Measurements from ENCODE around the gene CHML. TPM values are rescaled to one million over a fixed set of nuclear protein-coding genes. Genes with fewer than 3 reads are reported as not detected.

The CHML gene
- total and polyA plus RNA-seq, 2 experiments from 2014 or later, result 19.9 to 66.8 TPM

DNA sequence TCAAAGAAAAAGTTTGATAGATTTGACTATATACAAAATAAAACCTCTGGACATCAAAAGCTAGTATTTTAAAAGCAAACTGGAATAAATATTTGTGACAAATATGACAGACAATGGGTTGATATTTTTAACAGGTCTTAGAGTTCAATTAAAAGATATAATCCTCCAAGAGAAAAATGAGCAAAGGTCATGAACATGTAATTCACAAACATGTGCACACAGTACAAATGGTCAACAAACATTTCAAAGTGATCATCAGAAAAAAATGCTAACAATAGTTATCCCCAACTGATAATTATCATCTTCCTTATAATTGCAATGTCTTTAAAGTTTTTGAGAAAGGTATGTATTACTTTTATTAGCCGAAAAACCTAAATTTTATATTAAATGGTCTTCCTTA is 43.9 kb upstream of the CHML start:
- no peaks in the 10 kb centered on the region for H3K27me3 ChIP-seq (ENCODE audit: insufficient read depth)
- Mint-ChIP-seq H3K36me3 (ENCODE audit: low read depth) (no peaks in the 10 kb centered on the region), H3K4me3 (no peak overlapping the region), H3K27me3 (ENCODE audit: insufficient read depth, low read depth, poor library complexity) (no peaks in the 10 kb centered on the region), H3K4me1 (no peaks in the 10 kb centered on the region), H3K9me3 (no peaks in the 10 kb centered on the region), H3K27ac (no peak overlapping the region)
- no peaks in the 10 kb centered on the region for H3F3A ChIP-seq (replicated peaks; ENCODE audit: low read depth)
- no peaks in the 10 kb centered on the region; the same call in 1 of the 2 replicates for H3K9me2 ChIP-seq (ENCODE audit: insufficient read depth)
- H3K27ac ChIP-seq (ENCODE audit: low read depth), result no peak overlapping the region
- no peaks in the 10 kb centered on the region for H3K4me1 ChIP-seq (ENCODE audit: insufficient read depth)
- no peaks in the 10 kb centered on the region for H4K20me1 ChIP-seq (replicated peaks; ENCODE audit: insufficient read depth)
- ATAC-seq (no peak), DNase-seq (ENCODE audit: low spot score) (no peak)
- H3K4me3 ChIP-seq, result no peak overlapping the region
- no peaks in the 10 kb centered on the region for H3K36me3 ChIP-seq (ENCODE audit: insufficient read depth)
- no peak overlapping the region for H3K4me2 ChIP-seq
- no peak overlapping the region for H2AFZ ChIP-seq
- TF ChIP-seq, protein P1, sequence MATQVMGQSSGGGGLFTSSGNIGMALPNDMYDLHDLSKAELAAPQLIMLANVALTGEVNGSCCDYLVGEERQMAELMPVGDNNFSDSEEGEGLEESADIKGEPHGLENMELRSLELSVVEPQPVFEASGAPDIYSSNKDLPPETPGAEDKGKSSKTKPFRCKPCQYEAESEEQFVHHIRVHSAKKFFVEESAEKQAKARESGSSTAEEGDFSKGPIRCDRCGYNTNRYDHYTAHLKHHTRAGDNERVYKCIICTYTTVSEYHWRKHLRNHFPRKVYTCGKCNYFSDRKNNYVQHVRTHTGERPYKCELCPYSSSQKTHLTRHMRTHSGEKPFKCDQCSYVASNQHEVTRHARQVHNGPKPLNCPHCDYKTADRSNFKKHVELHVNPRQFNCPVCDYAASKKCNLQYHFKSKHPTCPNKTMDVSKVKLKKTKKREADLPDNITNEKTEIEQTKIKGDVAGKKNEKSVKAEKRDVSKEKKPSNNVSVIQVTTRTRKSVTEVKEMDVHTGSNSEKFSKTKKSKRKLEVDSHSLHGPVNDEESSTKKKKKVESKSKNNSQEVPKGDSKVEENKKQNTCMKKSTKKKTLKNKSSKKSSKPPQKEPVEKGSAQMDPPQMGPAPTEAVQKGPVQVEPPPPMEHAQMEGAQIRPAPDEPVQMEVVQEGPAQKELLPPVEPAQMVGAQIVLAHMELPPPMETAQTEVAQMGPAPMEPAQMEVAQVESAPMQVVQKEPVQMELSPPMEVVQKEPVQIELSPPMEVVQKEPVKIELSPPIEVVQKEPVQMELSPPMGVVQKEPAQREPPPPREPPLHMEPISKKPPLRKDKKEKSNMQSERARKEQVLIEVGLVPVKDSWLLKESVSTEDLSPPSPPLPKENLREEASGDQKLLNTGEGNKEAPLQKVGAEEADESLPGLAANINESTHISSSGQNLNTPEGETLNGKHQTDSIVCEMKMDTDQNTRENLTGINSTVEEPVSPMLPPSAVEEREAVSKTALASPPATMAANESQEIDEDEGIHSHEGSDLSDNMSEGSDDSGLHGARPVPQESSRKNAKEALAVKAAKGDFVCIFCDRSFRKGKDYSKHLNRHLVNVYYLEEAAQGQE (IDR thresholded peaks at IDR 0.05; ENCODE audit: unreplicated experiment), result no peak
- TF ChIP-seq EZH2phosphoT487 (IDR thresholded peaks at IDR 0.05; ENCODE audit: unreplicated experiment) (no peak), CREB1 (CRISPR knock-in tag; IDR thresholded peaks at IDR 0.05; ENCODE audit: low read depth) (no peak), POLR2AphosphoS5 (IDR thresholded peaks at IDR 0.05; ENCODE audit: low read depth) (no peak), ZNF331 (CRISPR knock-in tag; IDR thresholded peaks at IDR 0.05; ENCODE audit: low read depth) (no peak), ZNF462 (CRISPR knock-in tag; IDR thresholded peaks at IDR 0.05) (no peak), EZH2 (IDR thresholded peaks at IDR 0.05; ENCODE audit: low read depth, unreplicated experiment) (no peak), NANOG (IDR thresholded peaks at IDR 0.05; ENCODE audit: borderline replicate concordance) (no peak), ZNF114 (CRISPR knock-in tag; IDR thresholded peaks at IDR 0.05) (no peak), JUNB (IDR thresholded peaks at IDR 0.05; ENCODE audit: unreplicated experiment) (no peak)
- TF ChIP-seq, protein P2, sequence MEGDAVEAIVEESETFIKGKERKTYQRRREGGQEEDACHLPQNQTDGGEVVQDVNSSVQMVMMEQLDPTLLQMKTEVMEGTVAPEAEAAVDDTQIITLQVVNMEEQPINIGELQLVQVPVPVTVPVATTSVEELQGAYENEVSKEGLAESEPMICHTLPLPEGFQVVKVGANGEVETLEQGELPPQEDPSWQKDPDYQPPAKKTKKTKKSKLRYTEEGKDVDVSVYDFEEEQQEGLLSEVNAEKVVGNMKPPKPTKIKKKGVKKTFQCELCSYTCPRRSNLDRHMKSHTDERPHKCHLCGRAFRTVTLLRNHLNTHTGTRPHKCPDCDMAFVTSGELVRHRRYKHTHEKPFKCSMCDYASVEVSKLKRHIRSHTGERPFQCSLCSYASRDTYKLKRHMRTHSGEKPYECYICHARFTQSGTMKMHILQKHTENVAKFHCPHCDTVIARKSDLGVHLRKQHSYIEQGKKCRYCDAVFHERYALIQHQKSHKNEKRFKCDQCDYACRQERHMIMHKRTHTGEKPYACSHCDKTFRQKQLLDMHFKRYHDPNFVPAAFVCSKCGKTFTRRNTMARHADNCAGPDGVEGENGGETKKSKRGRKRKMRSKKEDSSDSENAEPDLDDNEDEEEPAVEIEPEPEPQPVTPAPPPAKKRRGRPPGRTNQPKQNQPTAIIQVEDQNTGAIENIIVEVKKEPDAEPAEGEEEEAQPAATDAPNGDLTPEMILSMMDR (conservative IDR thresholded peaks at IDR 0.05; ENCODE audit: low read depth in 2 of 2), result no peak
- TF ChIP-seq, protein P3, sequence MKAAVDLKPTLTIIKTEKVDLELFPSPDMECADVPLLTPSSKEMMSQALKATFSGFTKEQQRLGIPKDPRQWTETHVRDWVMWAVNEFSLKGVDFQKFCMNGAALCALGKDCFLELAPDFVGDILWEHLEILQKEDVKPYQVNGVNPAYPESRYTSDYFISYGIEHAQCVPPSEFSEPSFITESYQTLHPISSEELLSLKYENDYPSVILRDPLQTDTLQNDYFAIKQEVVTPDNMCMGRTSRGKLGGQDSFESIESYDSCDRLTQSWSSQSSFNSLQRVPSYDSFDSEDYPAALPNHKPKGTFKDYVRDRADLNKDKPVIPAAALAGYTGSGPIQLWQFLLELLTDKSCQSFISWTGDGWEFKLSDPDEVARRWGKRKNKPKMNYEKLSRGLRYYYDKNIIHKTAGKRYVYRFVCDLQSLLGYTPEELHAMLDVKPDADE (IDR thresholded peaks at IDR 0.05), result no peak
- H3K79me2 ChIP-seq (replicated peaks; ENCODE audit: insufficient read depth), result no peaks in the 10 kb centered on the region

Measured in GM23338 (cell line).